ENCODE data around the gene MYO9B. TPM values are rescaled to one million over a fixed set of nuclear protein-coding genes. Genes with fewer than 3 reads are reported as not detected.

The MYO9B gene
- total and polyA plus RNA-seq, 2 of the 13 experiments (the other 11 are each of a cell fraction or from before 2014, with no cell fraction given), result 18.0 to 18.3 TPM

DNA sequence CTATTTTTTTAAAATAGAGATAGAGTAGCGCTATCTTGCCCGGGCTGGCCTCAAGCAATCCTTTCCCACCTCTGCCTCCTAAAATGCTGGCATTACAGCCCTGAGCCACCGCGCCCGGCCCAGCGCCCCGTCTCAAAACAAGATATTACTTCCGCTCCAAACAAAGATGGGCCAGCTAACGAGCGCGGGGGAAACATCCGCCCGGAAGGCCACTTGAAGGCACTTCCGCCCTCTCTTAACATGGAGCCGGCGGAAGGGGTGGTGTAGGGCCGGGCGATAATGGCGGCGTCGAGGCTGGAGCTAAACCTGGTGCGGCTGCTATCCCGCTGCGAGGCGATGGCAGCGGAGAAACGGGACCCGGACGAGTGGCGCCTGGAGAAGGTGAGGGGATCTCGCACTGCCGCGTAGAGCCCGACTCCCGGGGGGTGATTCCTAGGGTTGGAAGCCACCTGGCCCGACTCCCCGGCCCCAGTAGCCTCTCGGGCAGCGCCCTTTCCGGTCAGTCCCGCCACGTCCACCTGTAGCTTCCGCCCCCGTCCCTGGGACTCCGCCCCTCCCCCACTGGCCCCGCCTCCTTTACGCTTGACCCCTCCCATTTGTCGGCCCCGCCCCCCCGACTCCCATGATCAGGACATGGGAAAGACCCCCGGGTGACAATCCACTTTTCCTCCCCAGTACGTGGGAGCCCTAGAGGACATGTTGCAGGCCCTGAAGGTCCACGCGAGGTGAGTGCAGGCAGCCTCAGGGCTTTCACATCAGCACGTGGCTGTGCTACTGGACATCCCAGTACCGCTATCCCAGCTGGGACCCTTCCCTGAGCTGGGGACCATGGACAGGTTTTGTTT lies 139.8 kb downstream of the MYO9B start, which contains the start of gene USE1:
USE1 (plus strand) TSS at position 231 of the 845 bp plus-strand sequence; CDS start at position 280, 49 bp downstream.
- no peaks in the 10 kb centered on the region for H3K79me2 ChIP-seq (ENCODE audit: insufficient read depth, low read length)
- H3K36me3 ChIP-seq (replicated peaks in 1 of 2; ENCODE audit: control insufficient read depth in 1 of 2, insufficient read depth in 2 of 2, low read length in 2 of 2), result peaks cover 0 to 9% of the 10 kb centered on the region in 2 experiments; a peak in 2 of 5 replicates
- in situ Hi-C loops (cut with HindIII; ENCODE audit: extremely low pct_ligation_motif_present, low pct_unique_long_range_greater_than_20kb), result no loop called here
- ChIA-PET POLR2A (interaction anchor here (0.6 to 4.2 kb wide), 31 partner anchors 8 to 644 kb away, joined by 3 to 120 read pairs (median 6); partner anchors contain the start of genes ABHD8, ANO8, BABAM1 and DDA1), CTCF (ENCODE audit: low intra/inter-chr PET ratio, low total read pairs) (no interaction called here)
- no peaks in the 10 kb centered on the region for H4K20me1 ChIP-seq (ENCODE audit: insufficient read depth, low read length)
- H3K4me3 ChIP-seq (replicated peaks in 1 of 3; ENCODE audit: insufficient read depth in 1 of 3, low read depth in 2 of 3, low read length in 3 of 3), result peak within 1 kb of the TSS; percentile 63 to 94 (median 81)
- H3K9ac ChIP-seq (ENCODE audit: insufficient read depth, low read depth, low read length), result peak within 1 kb of the TSS; percentile 99
- H3K27ac ChIP-seq (ENCODE audit: extremely low read length, insufficient read depth, low read length), result peak within 1 kb of the TSS; percentile 97
- no peaks in the 10 kb centered on the region; a peak in 1 of 5 replicates for H3K27me3 ChIP-seq (ENCODE audit: control insufficient read depth in 1 of 2, insufficient read depth in 2 of 2, low read length in 2 of 2)
- H3K4me1 ChIP-seq (ENCODE audit: insufficient read depth, low read length), result peaks cover 36% of the 10 kb centered on the region
- peak within 1 kb of the TSS; percentile 95 for H3K4me2 ChIP-seq (ENCODE audit: low read depth, low read length)
- intact Hi-C loops (cut with micrococcal nuclease; ENCODE audit: unreplicated experiment), result loop anchor here (1.0 kb wide), 1 partner anchor 88 kb away; the partner anchor contains the start of gene ABHD8
- no peaks in the 10 kb centered on the region for H3K9me3 ChIP-seq (ENCODE audit: low read length)
- DNase-seq (ENCODE audit: low spot score), result peak; percentile 86
- peak; percentile 71 for FAIRE-seq
- no peak within 1 kb of the TSS for H2AFZ ChIP-seq (ENCODE audit: low read length)
- TSS peak; percentile 90 for BruUV-seq (replicated peaks)
- ATAC-seq, result peak; percentile 93
- 3% methylated on average over 36 of the region's 56 CpGs for WGBS (ENCODE audit: low lambda C conversion rate)
- TF ChIP-seq, protein P1, sequence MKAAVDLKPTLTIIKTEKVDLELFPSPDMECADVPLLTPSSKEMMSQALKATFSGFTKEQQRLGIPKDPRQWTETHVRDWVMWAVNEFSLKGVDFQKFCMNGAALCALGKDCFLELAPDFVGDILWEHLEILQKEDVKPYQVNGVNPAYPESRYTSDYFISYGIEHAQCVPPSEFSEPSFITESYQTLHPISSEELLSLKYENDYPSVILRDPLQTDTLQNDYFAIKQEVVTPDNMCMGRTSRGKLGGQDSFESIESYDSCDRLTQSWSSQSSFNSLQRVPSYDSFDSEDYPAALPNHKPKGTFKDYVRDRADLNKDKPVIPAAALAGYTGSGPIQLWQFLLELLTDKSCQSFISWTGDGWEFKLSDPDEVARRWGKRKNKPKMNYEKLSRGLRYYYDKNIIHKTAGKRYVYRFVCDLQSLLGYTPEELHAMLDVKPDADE (CRISPR knock-in tag; IDR thresholded peaks at IDR 0.05), result no peak
- peak; percentile 43 for TF ChIP-seq IKZF4 (CRISPR knock-in tag; IDR thresholded peaks at IDR 0.05; ENCODE audit: borderline replicate concordance, low read depth, not compliant biosample characterization)
- TF ChIP-seq ZNF24 (IDR thresholded peaks at IDR 0.05), result no peak; the same call in 1 of the 2 replicates
- TF ChIP-seq EP300 (IDR thresholded peaks at IDR 0.05; ENCODE audit: low read depth in 2 of 2, low read length in 2 of 2), result no peak; a peak in 1 of 4 replicates
- TF ChIP-seq EP300 (CRISPR knock-in tag; IDR thresholded peaks at IDR 0.05; ENCODE audit: borderline replicate concordance), result no peak
- TF ChIP-seq, protein P2, sequence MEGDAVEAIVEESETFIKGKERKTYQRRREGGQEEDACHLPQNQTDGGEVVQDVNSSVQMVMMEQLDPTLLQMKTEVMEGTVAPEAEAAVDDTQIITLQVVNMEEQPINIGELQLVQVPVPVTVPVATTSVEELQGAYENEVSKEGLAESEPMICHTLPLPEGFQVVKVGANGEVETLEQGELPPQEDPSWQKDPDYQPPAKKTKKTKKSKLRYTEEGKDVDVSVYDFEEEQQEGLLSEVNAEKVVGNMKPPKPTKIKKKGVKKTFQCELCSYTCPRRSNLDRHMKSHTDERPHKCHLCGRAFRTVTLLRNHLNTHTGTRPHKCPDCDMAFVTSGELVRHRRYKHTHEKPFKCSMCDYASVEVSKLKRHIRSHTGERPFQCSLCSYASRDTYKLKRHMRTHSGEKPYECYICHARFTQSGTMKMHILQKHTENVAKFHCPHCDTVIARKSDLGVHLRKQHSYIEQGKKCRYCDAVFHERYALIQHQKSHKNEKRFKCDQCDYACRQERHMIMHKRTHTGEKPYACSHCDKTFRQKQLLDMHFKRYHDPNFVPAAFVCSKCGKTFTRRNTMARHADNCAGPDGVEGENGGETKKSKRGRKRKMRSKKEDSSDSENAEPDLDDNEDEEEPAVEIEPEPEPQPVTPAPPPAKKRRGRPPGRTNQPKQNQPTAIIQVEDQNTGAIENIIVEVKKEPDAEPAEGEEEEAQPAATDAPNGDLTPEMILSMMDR (CRISPR knock-in tag; IDR thresholded peaks at IDR 0.05), result 0 out of 2 replicates have a peak, but pooled peaks have one; percentile 10
- TF ChIP-seq MXD3 (CRISPR knock-in tag; IDR thresholded peaks at IDR 0.05), result peak; percentile 54; the same call in 1 of the 2 replicates
- no peak for TF ChIP-seq REL (CRISPR knock-in tag; conservative IDR thresholded peaks at IDR 0.05)
- TF ChIP-seq ZNF607 (CRISPR knock-in tag; IDR thresholded peaks at IDR 0.05; ENCODE audit: borderline replicate concordance), result peak; percentile 86
- TF ChIP-seq NBN (conservative IDR thresholded peaks at IDR 0.05), result no peak
- TF ChIP-seq ZNF160 (CRISPR knock-in tag; IDR thresholded peaks at IDR 0.05), result peak; percentile 60; the same call in 1 of the 2 replicates
- TF ChIP-seq ZNF263 (CRISPR knock-in tag; IDR thresholded peaks at IDR 0.05), result 0 out of 2 replicates have a peak, but pooled peaks have one; percentile 22
- TF ChIP-seq, protein P3, sequence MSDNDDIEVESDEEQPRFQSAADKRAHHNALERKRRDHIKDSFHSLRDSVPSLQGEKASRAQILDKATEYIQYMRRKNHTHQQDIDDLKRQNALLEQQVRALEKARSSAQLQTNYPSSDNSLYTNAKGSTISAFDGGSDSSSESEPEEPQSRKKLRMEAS (IDR thresholded peaks at IDR 0.05), result peak; percentile 80
- no peak for TF ChIP-seq ZNF292 (CRISPR knock-in tag; IDR thresholded peaks at IDR 0.05; ENCODE audit: borderline replicate concordance, low read depth)
- no peak for TF ChIP-seq ZNF766 (CRISPR knock-in tag; IDR thresholded peaks at IDR 0.05; ENCODE audit: borderline replicate concordance)
- TF ChIP-seq NAIF1 (CRISPR knock-in tag; IDR thresholded peaks at IDR 0.05; ENCODE audit: borderline replicate concordance), result no peak
- 0 out of 2 replicates have a peak, but pooled peaks have one; percentile 53 for TF ChIP-seq ZNF747 (CRISPR knock-in tag; IDR thresholded peaks at IDR 0.05; ENCODE audit: borderline replicate concordance)
- peak; percentile 59; the same call in 1 of the 2 replicates for TF ChIP-seq SIN3B (IDR thresholded peaks at IDR 0.05; ENCODE audit: low read length)
- TF ChIP-seq HOXA5 (CRISPR knock-in tag; IDR thresholded peaks at IDR 0.05), result peak; percentile 71; the same call in 1 of the 2 replicates
- TF ChIP-seq DNMT3B (CRISPR knock-in tag; conservative IDR thresholded peaks at IDR 0.05), result no peak
